ENCODE measurements around the gene ZNF594.
"Not testable (repeated sequence)": the region's sequence is repeated elsewhere in the genome, so short reads cannot be mapped to it uniquely, and the experiment has no call there.

GRCh38 chr17:5175027-5175426 is 16.6 kb downstream of the ZNF594 start:
- not testable (repeated sequence) for TF ChIP-seq EZH2 (IDR thresholded peaks at IDR 0.05; ENCODE audit: low read length, unreplicated experiment)
- TF ChIP-seq, protein P1, sequence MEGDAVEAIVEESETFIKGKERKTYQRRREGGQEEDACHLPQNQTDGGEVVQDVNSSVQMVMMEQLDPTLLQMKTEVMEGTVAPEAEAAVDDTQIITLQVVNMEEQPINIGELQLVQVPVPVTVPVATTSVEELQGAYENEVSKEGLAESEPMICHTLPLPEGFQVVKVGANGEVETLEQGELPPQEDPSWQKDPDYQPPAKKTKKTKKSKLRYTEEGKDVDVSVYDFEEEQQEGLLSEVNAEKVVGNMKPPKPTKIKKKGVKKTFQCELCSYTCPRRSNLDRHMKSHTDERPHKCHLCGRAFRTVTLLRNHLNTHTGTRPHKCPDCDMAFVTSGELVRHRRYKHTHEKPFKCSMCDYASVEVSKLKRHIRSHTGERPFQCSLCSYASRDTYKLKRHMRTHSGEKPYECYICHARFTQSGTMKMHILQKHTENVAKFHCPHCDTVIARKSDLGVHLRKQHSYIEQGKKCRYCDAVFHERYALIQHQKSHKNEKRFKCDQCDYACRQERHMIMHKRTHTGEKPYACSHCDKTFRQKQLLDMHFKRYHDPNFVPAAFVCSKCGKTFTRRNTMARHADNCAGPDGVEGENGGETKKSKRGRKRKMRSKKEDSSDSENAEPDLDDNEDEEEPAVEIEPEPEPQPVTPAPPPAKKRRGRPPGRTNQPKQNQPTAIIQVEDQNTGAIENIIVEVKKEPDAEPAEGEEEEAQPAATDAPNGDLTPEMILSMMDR (conservative IDR thresholded peaks at IDR 0.05; ENCODE audit: low read depth, low read length): not testable (repeated sequence)
